HepG2 (cell line): ENCODE measurements around the gene AKAP14. TPM values are rescaled to one million over a fixed set of nuclear protein-coding genes. Genes with fewer than 3 reads are reported as not detected.

Source experiments
- CREB1 ChIP-seq, 2 experiments: fragments of 450-650 bp in 1 of 2; IDR thresholded peaks; 2 replicates each; pipeline ENCODE4 v1.6.1; 2016 to 2017; ENCODE audit warnings: control low read depth in 1 of 2, mild to moderate bottlenecking in 1 of 2, missing compliant biosample characterization in 1 of 2, missing genetic modification characterization in 1 of 2
- E2F1 ChIP-seq: sonication (generic); formaldehyde crosslinking; IDR thresholded peaks from 2 replicates; pipeline ENCODE4 v1.5.0; 2020; ENCODE audit warnings: missing genetic modification reagents
- GATA4 ChIP-seq: sonication (generic); IDR thresholded peaks from 2 replicates; pipeline ENCODE4 v1.6.1; 2016; ENCODE audit warnings: antibody characterized with exemption, low read depth, borderline replicate concordance
- IRF2 ChIP-seq: IDR thresholded peaks from 2 replicates; pipeline ENCODE4 v1.6.1; 2018; ENCODE audit warnings: missing genetic modification reagents, missing compliant biosample characterization
- MEF2D ChIP-seq: sonication (generic); formaldehyde crosslinking; IDR thresholded peaks from 2 replicates; pipeline ENCODE4 v1.5.1; 2020; ENCODE audit warnings: mild to moderate bottlenecking, missing genetic modification reagents
- NR2F6 ChIP-seq, 2 experiments: IDR thresholded peaks; 2 replicates each; pipeline ENCODE4 v1.6.1; 2016; ENCODE audit warnings: antibody characterized with exemption in 1 of 2, mild to moderate bottlenecking in 1 of 2
- RFX5 ChIP-seq: IDR thresholded peaks from 2 replicates; pipeline ENCODE4 v1.6.1; 2011; ENCODE audit warnings: low read depth, low read length, improper control_type of control experiment
- SIN3A ChIP-seq: IDR thresholded peaks from 2 replicates; pipeline ENCODE4 v1.6.1; 2011; ENCODE audit warnings: low read depth, mild to moderate bottlenecking, control low read depth, low read length, borderline replicate concordance
- TEAD3 ChIP-seq: optimal IDR thresholded peaks from 2 replicates; pipeline ENCODE3; 2016; ENCODE audit warnings: borderline replicate concordance
- ZFX ChIP-seq: sonication (generic); formaldehyde crosslinking; IDR thresholded peaks from 2 replicates; pipeline ENCODE4 v1.4.0; 2020; ENCODE audit warnings: mild to moderate bottlenecking, low read depth, missing genetic modification reagents, moderate library complexity
- ZNF232 ChIP-seq: sonication (generic); formaldehyde crosslinking; IDR thresholded peaks from 2 replicates; pipeline ENCODE4 v1.4.0; 2020; ENCODE audit warnings: missing genetic modification reagents, borderline replicate concordance
- ZNF430 ChIP-seq: sonication (generic); formaldehyde crosslinking; IDR thresholded peaks from 2 replicates; pipeline ENCODE4 v1.9.0; 2021; ENCODE audit warnings: mild to moderate bottlenecking, missing genetic modification reagents
- polyA plus RNA-seq, 8 experiments: library from polyadenylated mRNA; depleted of rRNA in 3 of 8; stranded (reverse) in 7 of 8; unstranded in 1 of 8; fragments of >200 nt; fragmentation: Illumina TruSeq in 4 of 8; extraction: Trizol in 4 of 8; gene quantifications; 2 replicates each; pipeline versions ENCODE4 v1.2.1 to v1.2.3, GENCODE V29; 2011 to 2016; ENCODE audit warnings: low read depth in 4 of 8, missing spikeins in 1 of 8, mixed read lengths in 1 of 8; ENCODE audit not compliant: insufficient read depth in 1 of 8
- total RNA-seq, 5 experiments: library from RNA; depleted of rRNA; stranded (reverse); fragments of >200 nt; fragmentation: Illumina TruSeq; extraction: Trizol; gene quantifications; 2 replicates each; pipeline ENCODE4 v1.2.3, GENCODE V29; 2016; ENCODE audit warnings: low read depth in 1 of 5
- TF ChIP-seq, protein P1 (sequence below): IDR thresholded peaks from 2 replicates; pipeline ENCODE4 v1.6.1; 2018; ENCODE audit warnings: missing genetic modification reagents, mild to moderate bottlenecking, missing compliant biosample characterization
- TF ChIP-seq, protein P2 (sequence below), 2 experiments: sonication (generic) in 1 of 2; formaldehyde crosslinking in 1 of 2; IDR thresholded peaks; 2 replicates each; pipeline versions ENCODE4 v1.5.1 to v1.6.1; 2011 to 2020; ENCODE audit warnings: borderline replicate concordance in 1 of 2, low read depth in 1 of 2, low read length in 1 of 2, mild to moderate bottlenecking in 1 of 2, missing genetic modification reagents in 1 of 2, moderate library complexity in 1 of 2

AKAP14 gene
- total and polyA plus RNA-seq, 2 of the 13 experiments (the other 11 are each of a cell fraction or from before 2014, with no cell fraction given) = 0.20 to 1.7 TPM

DNA sequence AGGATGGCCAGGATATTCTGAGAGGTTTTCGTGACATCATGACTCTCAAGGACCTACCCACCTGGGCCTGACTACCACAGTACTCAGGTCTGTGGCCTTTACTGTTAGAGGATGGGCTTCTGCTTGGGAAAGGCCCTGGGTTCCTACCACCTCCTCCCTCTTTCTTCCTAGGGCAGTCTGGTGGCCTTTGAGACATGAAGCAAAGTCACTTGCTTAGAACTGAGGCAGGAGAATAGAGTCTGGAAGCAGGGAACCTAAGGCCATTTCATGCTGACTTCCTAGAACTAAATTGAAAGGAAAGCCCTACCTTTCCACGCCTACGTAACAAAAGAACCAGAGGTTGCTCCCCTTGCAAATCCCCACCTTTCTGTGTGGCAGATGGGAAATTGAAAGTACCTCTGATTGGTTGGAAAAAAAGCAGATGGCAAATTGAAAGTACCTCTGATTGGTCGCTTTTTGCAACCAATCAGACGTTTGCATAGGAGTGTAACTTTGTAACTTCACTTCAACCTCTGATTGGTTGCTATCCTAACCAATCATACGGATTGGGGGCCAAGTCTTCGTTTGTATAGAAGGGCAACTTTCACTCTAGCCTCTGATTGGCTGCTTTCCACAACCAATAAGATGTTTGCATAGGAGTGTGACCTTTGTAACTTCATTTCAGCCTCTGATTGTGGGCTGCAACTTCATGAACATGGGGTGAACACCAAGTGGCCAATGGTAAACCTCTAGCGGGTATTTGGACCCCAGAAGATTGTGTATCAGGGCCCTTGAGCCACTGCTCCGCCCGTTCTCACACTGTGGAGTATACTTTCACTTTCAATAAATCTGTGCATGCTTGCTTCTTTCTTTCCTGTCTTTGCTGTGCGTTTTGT, 9.9 kb upstream of the AKAP14 start (continued):
- no peak for TF ChIP-seq E2F1 (CRISPR knock-in tag)
- TF ChIP-seq, protein P1, sequence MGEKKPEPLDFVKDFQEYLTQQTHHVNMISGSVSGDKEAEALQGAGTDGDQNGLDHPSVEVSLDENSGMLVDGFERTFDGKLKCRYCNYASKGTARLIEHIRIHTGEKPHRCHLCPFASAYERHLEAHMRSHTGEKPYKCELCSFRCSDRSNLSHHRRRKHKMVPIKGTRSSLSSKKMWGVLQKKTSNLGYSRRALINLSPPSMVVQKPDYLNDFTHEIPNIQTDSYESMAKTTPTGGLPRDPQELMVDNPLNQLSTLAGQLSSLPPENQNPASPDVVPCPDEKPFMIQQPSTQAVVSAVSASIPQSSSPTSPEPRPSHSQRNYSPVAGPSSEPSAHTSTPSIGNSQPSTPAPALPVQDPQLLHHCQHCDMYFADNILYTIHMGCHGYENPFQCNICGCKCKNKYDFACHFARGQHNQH (CRISPR knock-in tag) = no peak
- peak; percentile 54 for TF ChIP-seq CREB1 (IDR thresholded peaks at IDR 0.05)
- peak; percentile 78 for TF ChIP-seq CREB1 (CRISPR knock-in tag; IDR thresholded peaks at IDR 0.05)
- no peak for TF ChIP-seq GATA4
- no peak for TF ChIP-seq MEF2D (CRISPR knock-in tag)
- TF ChIP-seq, protein P2, sequence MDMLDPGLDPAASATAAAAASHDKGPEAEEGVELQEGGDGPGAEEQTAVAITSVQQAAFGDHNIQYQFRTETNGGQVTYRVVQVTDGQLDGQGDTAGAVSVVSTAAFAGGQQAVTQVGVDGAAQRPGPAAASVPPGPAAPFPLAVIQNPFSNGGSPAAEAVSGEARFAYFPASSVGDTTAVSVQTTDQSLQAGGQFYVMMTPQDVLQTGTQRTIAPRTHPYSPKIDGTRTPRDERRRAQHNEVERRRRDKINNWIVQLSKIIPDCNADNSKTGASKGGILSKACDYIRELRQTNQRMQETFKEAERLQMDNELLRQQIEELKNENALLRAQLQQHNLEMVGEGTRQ (IDR thresholded peaks at IDR 0.05; ENCODE audit: low read depth, low read length) = no peak
- TF ChIP-seq, protein P2 (CRISPR knock-in tag; IDR thresholded peaks at IDR 0.05; ENCODE audit: borderline replicate concordance) = no peak
- peak; percentile 68; the same call in 1 of the 2 replicates for TF ChIP-seq RFX5
- no peak for TF ChIP-seq ZNF430 (CRISPR knock-in tag)
- TF ChIP-seq IRF2 (CRISPR knock-in tag) = peak; percentile 79
- 0 out of 2 replicates have a peak, but pooled peaks have one; percentile 17 for TF ChIP-seq SIN3A
- peak; percentile 75 for TF ChIP-seq ZFX (CRISPR knock-in tag)
- TF ChIP-seq ZNF232 (CRISPR knock-in tag) = no peak
- TF ChIP-seq TEAD3 = peak; percentile 25
- no peak for TF ChIP-seq NR2F6 (IDR thresholded peaks at IDR 0.05)
- 0 out of 2 replicates have a peak, but pooled peaks have one; percentile 9 for TF ChIP-seq NR2F6 (CRISPR knock-in tag; IDR thresholded peaks at IDR 0.05)
